SK-N-MC (cell line): Measurements from ENCODE around the gene PGRMC1.

ENCODE experiments used
- EZH2 ChIP-seq: fragments of 200-600 bp; sonication (generic); IDR thresholded peaks from one replicate; pipeline ENCODE4 v1.6.1; 2017; ENCODE audit warnings: antibody characterized with exemption
- POLR2AphosphoS5 ChIP-seq: IDR thresholded peaks from 2 replicates; pipeline ENCODE4 v1.6.1; 2012; ENCODE audit warnings: mild to moderate bottlenecking, low read depth, low read length, borderline replicate concordance

DNA sequence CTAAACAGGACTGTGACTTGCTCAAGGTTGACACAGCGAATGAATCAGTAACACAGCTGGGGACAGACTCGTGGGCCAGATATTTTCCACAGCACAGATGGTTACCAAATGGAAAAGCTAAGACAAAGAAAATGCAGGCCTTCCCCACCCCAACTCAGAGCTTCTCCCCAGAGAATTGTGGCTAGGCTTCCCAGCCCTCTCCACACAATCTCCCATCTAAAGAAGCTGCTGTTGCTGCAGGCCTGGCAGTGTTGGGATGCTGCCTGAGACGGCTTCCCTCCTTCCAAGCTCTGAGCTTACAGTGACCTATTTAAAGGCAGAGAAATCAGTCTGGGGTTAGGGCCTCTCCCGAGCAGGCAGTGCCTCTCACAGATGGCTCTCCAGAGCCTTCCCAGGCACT is 46.5 kb upstream of the PGRMC1 start:
- TF ChIP-seq POLR2AphosphoS5 (no peak), EZH2 (no peak)
